GM10248 (cell line): Measurements from ENCODE around the gene GJC2.

Source experiments
- CTCF ChIA-PET: fragments of 300-600 bp; sonication (Branson Sonifier 250); formaldehyde crosslinking; extraction: SDS; loops from one replicate; lab custom pipeline; 2021; ENCODE audit warnings: antibody characterized with exemption; lab: Yijun Ruan, JAX
- POLR2A ChIA-PET: fragments of 350-650 bp; sonication (Branson Sonifier 250); formaldehyde crosslinking; extraction: SDS; loops from one replicate; lab custom pipeline; 2020; ENCODE audit warnings: antibody characterized with exemption; lab: Yijun Ruan, JAX
- DNase-seq: peaks from one replicate; pipeline ENCODE4 v3.0.0; 2012; ENCODE audit errors: extremely low spot score
- TF ChIP-seq, protein P1 (sequence below): IDR thresholded peaks from 2 replicates; pipeline ENCODE4 v1.5.1; 2012; ENCODE audit warnings: mild to moderate bottlenecking, low read depth; ENCODE audit errors: extremely low read depth, missing control alignments, control extremely low read depth

Gene GJC2

DNA sequence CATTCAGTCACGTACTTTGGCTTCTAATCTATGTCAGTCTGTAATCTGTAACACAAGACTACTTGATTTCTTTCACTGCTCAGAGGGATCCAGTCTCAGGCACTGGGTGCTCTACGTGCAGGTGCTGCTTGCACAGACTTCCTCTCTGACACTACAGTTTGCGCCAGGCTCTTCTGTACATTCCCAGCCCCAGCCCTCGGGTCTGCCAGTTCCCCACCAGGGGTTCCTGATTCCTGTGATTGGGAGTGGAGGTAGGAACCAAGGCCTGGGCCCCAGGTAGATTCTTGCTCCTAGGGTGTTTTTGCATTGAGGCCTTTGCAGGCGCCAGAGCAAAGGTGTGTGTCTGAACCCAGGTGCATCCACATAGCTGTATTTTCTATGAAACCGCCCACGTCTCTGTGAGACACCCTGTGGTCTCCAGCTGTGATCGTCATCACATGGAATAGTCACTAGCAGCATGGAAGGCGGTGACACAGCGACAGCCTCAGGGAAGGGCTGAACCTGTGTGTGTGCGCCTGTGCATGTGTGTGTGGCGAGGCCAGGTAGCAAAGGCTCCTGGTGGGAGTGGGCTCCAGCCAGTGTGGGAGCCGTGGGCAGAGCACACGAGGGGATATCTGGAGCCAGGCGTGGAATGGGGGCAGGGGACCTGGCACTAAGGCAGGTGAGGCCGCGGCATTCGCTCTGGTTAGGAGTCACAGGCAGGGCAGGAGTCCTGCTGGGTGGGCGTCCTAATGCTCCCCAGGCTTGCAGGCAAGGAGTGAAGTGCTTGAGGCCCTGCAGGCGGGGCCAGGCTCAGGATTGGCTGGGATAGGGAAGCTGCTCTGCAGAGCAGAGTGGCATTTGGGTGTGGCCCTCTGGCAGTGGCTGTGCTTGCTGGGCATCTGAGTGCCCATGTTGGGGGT is 5.2 kb downstream of the GJC2 start:
- no peak for DNase-seq
- ChIA-PET CTCF (interaction anchor here (0.8 to 2.2 kb wide), 3 partner anchors 10 to 12 kb away, joined by 3 to 13 read pairs (median 5); partner anchors contain the start of gene IBA57), POLR2A (no interaction called here)
- TF ChIP-seq, protein P1, sequence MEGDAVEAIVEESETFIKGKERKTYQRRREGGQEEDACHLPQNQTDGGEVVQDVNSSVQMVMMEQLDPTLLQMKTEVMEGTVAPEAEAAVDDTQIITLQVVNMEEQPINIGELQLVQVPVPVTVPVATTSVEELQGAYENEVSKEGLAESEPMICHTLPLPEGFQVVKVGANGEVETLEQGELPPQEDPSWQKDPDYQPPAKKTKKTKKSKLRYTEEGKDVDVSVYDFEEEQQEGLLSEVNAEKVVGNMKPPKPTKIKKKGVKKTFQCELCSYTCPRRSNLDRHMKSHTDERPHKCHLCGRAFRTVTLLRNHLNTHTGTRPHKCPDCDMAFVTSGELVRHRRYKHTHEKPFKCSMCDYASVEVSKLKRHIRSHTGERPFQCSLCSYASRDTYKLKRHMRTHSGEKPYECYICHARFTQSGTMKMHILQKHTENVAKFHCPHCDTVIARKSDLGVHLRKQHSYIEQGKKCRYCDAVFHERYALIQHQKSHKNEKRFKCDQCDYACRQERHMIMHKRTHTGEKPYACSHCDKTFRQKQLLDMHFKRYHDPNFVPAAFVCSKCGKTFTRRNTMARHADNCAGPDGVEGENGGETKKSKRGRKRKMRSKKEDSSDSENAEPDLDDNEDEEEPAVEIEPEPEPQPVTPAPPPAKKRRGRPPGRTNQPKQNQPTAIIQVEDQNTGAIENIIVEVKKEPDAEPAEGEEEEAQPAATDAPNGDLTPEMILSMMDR: no peak

DNA sequence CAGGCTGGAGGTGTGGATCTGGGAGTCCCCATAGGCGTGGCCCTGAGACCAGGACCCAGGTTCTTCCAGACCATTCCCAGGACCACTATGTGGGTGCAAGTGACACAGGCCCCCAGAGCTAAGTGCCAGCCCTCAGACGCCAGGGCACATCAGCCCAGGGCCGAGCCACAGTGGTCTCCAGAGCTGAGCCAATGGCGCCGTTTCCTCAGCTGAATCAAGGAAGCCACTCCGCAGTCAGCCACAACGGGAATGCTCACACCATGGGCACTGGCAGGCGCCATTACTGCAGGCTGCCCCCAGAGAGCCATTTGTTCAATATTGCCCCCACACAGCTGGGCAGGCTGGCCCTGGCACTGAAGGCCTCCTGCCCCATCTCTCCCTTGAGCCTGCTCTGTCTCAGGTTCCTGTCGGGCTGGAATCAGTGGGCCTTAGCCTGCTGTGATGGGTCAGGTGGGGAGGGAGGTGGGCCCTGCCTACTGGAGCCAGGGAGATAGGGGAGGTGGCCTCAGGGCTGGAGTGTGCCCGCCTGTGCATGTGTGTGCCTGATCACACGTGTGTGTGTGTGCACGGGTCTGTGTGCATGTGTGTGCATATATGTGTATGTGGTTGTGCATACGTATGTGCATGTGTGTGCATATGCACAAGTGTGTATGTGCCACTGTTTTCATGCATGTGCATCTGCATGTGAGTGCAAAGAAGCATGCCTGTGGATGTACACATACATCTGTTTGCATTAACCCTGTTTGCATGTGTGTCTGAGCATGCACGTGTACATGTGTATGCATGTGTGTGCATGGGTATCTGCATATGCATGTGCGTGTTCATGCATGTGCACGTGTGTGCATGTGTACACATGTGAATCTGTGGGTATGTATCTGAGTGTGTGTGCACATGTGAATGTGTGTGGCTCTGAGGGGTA is 6.1 kb downstream of the GJC2 start:
- TF ChIP-seq, protein P1: no peak
- no peak for DNase-seq
- ChIA-PET CTCF (interaction anchor here (0.8 to 2.2 kb wide), 2 partner anchors 9 kb away, joined by 3 to 13 read pairs; partner anchors contain the start of gene IBA57), POLR2A (no interaction called here)

DNA sequence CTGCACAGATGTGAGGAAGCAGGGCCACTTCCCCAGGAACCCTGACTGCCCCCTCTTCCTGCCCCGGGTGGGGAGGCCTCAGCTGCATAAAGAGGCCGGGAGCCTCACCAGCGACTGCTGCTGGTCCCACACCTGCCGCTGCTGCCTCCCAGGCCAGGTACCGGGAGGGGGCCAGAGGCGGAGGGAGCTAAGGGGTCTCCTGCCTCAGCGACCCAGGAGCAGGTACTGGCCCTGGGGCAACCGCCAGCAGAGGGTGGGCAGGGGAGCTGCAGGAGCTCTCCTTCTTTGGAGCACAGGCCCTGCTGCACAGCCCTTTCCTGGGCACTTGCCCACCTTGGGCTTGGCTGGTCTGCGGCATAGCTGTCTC is 6.8 kb downstream of the GJC2 start:
- TF ChIP-seq, protein P1: no peak
- ChIA-PET POLR2A (no interaction called here), CTCF (interaction anchor here (0.8 to 1.3 kb wide), 2 partner anchors 9 to 14 kb away, joined by 3 read pairs; partner anchors contain the start of gene IBA57)
- DNase-seq: no peak

DNA sequence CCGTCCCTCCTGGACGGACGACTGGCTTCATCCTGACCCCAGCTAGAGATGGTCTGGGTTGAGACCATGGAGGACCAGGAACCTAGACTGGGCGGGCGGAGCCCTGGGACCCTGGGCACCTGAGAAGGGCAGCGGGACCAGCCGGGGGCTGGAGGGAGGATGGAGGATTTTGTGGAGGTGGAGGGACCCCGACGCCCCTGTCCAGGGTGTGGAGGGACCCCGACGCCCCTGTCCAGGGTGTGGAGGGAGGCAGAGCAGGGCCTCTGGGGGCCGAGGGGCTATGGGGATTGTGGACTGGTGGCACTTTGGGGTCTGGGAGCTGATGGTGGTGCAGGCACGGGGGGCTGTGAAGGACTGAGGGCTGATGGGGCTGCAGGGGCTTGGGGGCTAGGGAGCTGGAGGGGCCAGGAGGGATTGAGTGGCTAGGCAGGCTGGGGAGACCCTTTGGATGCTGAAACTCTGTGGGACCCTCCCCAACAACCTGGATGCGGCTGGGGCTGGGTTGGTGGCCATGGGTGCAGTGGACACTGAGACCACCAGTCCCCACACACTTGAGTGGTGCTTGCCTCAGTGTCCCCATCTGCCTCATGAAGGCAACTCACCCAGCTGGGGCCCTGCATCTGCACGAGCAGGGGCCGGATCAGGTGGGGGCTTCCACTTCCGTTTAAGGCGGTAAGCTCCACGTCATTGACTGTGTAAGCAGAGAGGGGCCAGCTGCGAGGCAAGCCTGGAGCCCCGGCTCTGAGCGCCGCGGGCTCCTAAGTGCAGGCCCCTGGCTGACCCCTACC is 7.4 kb downstream of the GJC2 start:
- CTCF ChIA-PET: interaction anchor here (0.8 to 1.3 kb wide), 3 partner anchors 8 to 26 kb away, joined by 3 to 4 read pairs (median 3); partner anchors contain the start of gene IBA57
- no peak for DNase-seq
- POLR2A ChIA-PET: no interaction called here
- TF ChIP-seq, protein P1: no peak

DNA sequence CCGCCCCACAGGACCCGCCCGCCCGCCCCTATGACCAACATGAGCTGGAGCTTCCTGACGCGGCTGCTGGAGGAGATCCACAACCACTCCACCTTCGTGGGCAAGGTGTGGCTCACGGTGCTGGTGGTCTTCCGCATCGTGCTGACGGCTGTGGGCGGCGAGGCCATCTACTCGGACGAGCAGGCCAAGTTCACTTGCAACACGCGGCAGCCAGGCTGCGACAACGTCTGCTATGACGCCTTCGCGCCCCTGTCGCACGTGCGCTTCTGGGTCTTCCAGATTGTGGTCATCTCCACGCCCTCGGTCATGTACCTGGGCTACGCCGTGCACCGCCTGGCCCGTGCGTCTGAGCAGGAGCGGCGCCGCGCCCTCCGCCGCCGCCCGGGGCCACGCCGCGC is 8.0 kb downstream of the GJC2 start:
- ChIA-PET CTCF (interaction anchor here (1.2 to 1.3 kb wide), 2 partner anchors 15 to 27 kb away, joined by 3 to 4 read pairs; no protein-coding TSS in a partner anchor), POLR2A (no interaction called here)
- no peak for DNase-seq
- TF ChIP-seq, protein P1: no peak
